ENCODE data around the gene TBC1D8. TPM values are rescaled to one million over a fixed set of nuclear protein-coding genes. Genes with fewer than 3 reads are reported as not detected.
A peak's percentile ranks its signal among the peaks of the same experiment; 100 is the strongest.

TBC1D8 gene
- total RNA-seq, 1 experiment from 2014 or later = 48.1 TPM

GRCh38 chr2:100992262-100992661 lies 158.9 kb downstream of the TBC1D8 start:
- no peak for TF ChIP-seq CTCF (IDR thresholded peaks at IDR 0.05; ENCODE audit: unreplicated experiment)
- Mint-ChIP-seq H3K4me3 (ENCODE audit: unreplicated experiment) (no peak overlapping the region), H3K4me1 (ENCODE audit: insufficient read depth, unreplicated experiment) (no peaks in the 10 kb centered on the region), H3K9me3 (ENCODE audit: unreplicated experiment) (no peaks in the 10 kb centered on the region), H3K36me3 (ENCODE audit: insufficient read depth, unreplicated experiment) (peaks cover 15% of the 10 kb centered on the region), H3K27ac (ENCODE audit: low read depth, unreplicated experiment) (no peak overlapping the region), H3K27me3 (ENCODE audit: insufficient read depth, unreplicated experiment) (no peaks in the 10 kb centered on the region)
- ChIA-PET CTCF (no interaction called here), POLR2A (no interaction called here)
- intact Hi-C loops (cut with micrococcal nuclease) = no loop called here
- DNase-seq (ENCODE audit: unreplicated experiment) = no peak
- no TSS peak for BruUV-seq (replicated peaks)

- Mint-ChIP-seq H3K27me3 (ENCODE audit: insufficient read depth, unreplicated experiment) (no peaks in the 10 kb centered on the region), H3K36me3 (ENCODE audit: insufficient read depth, unreplicated experiment) (peaks cover 15% of the 10 kb centered on the region), H3K4me3 (ENCODE audit: unreplicated experiment) (no peak overlapping the region), H3K27ac (ENCODE audit: low read depth, unreplicated experiment) (no peak overlapping the region), H3K9me3 (ENCODE audit: unreplicated experiment) (no peaks in the 10 kb centered on the region), H3K4me1 (ENCODE audit: insufficient read depth, unreplicated experiment) (no peaks in the 10 kb centered on the region)
- intact Hi-C loops (cut with micrococcal nuclease) = no loop called here
- CTCF ChIA-PET = interaction anchor here (0.6 to 7.5 kb wide), 3 partner anchors 12 to 382 kb away, joined by 3 to 109 read pairs (median 4); no protein-coding TSS in a partner anchor
- POLR2A ChIA-PET = interaction anchor here (2.0 kb wide), 1 partner anchor 10 kb away, joined by 5 read pairs; the partner anchor contains the start of gene RPL31
- TF ChIP-seq CTCF (IDR thresholded peaks at IDR 0.05; ENCODE audit: unreplicated experiment) = no peak
- DNase-seq (ENCODE audit: unreplicated experiment) = no peak
- BruUV-seq (replicated peaks) = no TSS peak
Measured at GRCh38 chr2:100991404-100991773, 159.8 kb downstream of the TBC1D8 start.

GRCh38 chr2:100990650-100991403 lies 160.4 kb downstream of the TBC1D8 start:
- Mint-ChIP-seq H3K4me3 (ENCODE audit: unreplicated experiment) (no peak overlapping the region), H3K36me3 (ENCODE audit: insufficient read depth, unreplicated experiment) (peaks cover 14% of the 10 kb centered on the region)
- BruUV-seq (replicated peaks) = no TSS peak

More at GRCh38 chr2:100990650-100991403, 160.4 kb downstream of the TBC1D8 start:
- no peak for DNase-seq (ENCODE audit: unreplicated experiment)
- peak overlapping the region; percentile 5 for H3K27ac Mint-ChIP-seq (ENCODE audit: low read depth, unreplicated experiment)
- CTCF ChIA-PET = interaction anchor here (0.6 to 7.5 kb wide), 4 partner anchors 13 to 381 kb away, joined by 3 to 109 read pairs (median 4); no protein-coding TSS in a partner anchor
- no peaks in the 10 kb centered on the region for H3K4me1 Mint-ChIP-seq (ENCODE audit: insufficient read depth, unreplicated experiment)
- POLR2A ChIA-PET = interaction anchor here (2.0 kb wide), 1 partner anchor 11 kb away, joined by 5 read pairs; the partner anchor contains the start of gene RPL31
- no peaks in the 10 kb centered on the region for H3K27me3 Mint-ChIP-seq (ENCODE audit: insufficient read depth, unreplicated experiment)
- no peak for TF ChIP-seq CTCF (IDR thresholded peaks at IDR 0.05; ENCODE audit: unreplicated experiment)
- intact Hi-C loops (cut with micrococcal nuclease) = no loop called here
- no peaks in the 10 kb centered on the region for H3K9me3 Mint-ChIP-seq (ENCODE audit: unreplicated experiment)
